OCI-LY7 (cell line): ENCODE results near the gene PPP4R1. TPM values are rescaled to one million over a fixed set of nuclear protein-coding genes. Genes with fewer than 3 reads are reported as not detected.
A peak's percentile ranks its signal among the peaks of the same experiment; 100 is the strongest.

Experiments
- BruUV-seq: library from RNA; stranded (reverse); fragments of 400-500 nt; replicated peaks from 2 replicates; lab custom pipeline; 2021; lab: Mats Ljungman, UMichigan
- CTCF ChIA-PET: fragments of 300-600 bp; sonication (Branson Sonifier 250); formaldehyde crosslinking; loops from one replicate; lab custom pipeline; 2022; ENCODE audit warnings: antibody characterized with exemption; ENCODE audit not compliant: unreplicated experiment; lab: Charles Lee
- POLR2A ChIA-PET: fragments of 300-600 bp; sonication (Branson Sonifier 250); formaldehyde crosslinking; loops from one replicate; lab custom pipeline; 2022; ENCODE audit warnings: antibody characterized with exemption; lab: Charles Lee
- DNase-seq: peaks from one replicate; pipeline ENCODE4 v3.0.0-alpha.2; 2015; ENCODE audit warnings: low spot score
- H2AFZ ChIP-seq: fragments of 200-600 bp; sonication (generic), shearing (Covaris generic); 2 replicates; pipeline ENCODE4 v1.6.1; 2014; ENCODE audit warnings: mild to moderate bottlenecking, antibody characterized with exemption, low read length, moderate library complexity
- H3K27ac ChIP-seq: fragments of 200-600 bp; sonication (generic); 2 replicates; pipeline ENCODE4 v1.5.1; 2014; ENCODE audit warnings: mixed run types, low read depth, mild to moderate bottlenecking, moderate library complexity, low read length, inconsistent platforms; ENCODE audit not compliant: poor library complexity, severe bottlenecking
- H3K36me3 ChIP-seq: fragments of 200-600 bp; sonication (generic); 2 replicates; pipeline ENCODE4 v1.6.1; 2014; ENCODE audit warnings: mild to moderate bottlenecking, antibody characterized with exemption, low read length, moderate library complexity, mixed read lengths; ENCODE audit not compliant: insufficient read depth
- H3K4me1 ChIP-seq: fragments of 200-600 bp; sonication (generic); 2 replicates; pipeline ENCODE4 v1.5.1; 2014; ENCODE audit warnings: mild to moderate bottlenecking, low read length; ENCODE audit not compliant: insufficient read depth, poor library complexity, severe bottlenecking
- H3K4me2 ChIP-seq: fragments of 200-600 bp; sonication (generic); 2 replicates; pipeline ENCODE4 v1.6.1; 2014; ENCODE audit warnings: mild to moderate bottlenecking, low read length
- H3K4me3 ChIP-seq: fragments of 200-600 bp; sonication (generic); 2 replicates; pipeline ENCODE4 v1.5.1; 2014; ENCODE audit warnings: mild to moderate bottlenecking, low read depth, low read length; ENCODE audit not compliant: poor library complexity, severe bottlenecking
- H3K79me2 ChIP-seq: fragments of 200-600 bp; sonication (generic); 2 replicates; pipeline ENCODE4 v1.6.1; 2016; ENCODE audit warnings: low read depth, mild to moderate bottlenecking, low read length, moderate library complexity, mixed read lengths; ENCODE audit not compliant: insufficient read depth
- H3K9me2 ChIP-seq: fragments of 200-600 bp; sonication (generic); 2 replicates; pipeline ENCODE4 v1.6.1; 2016; ENCODE audit warnings: mild to moderate bottlenecking, low read length, mixed read lengths; ENCODE audit not compliant: insufficient read depth
- H3K9me3 ChIP-seq: fragments of 200-600 bp; sonication (generic); 2 replicates; pipeline ENCODE4 v1.6.1; 2014; ENCODE audit warnings: mild to moderate bottlenecking, mixed run types, low read length, mixed read lengths
- H4K20me1 ChIP-seq: fragments of 200-600 bp; sonication (generic); 2 replicates; pipeline ENCODE4 v1.6.1; 2014; ENCODE audit warnings: mild to moderate bottlenecking, antibody characterized with exemption, low read length, moderate library complexity, mixed read lengths; ENCODE audit not compliant: insufficient read depth
- EZH2phosphoT487 ChIP-seq: fragments of 200-600 bp; sonication (generic); IDR thresholded peaks from 2 replicates; pipeline ENCODE4 v1.6.1; 2018; ENCODE audit warnings: low read depth, borderline replicate concordance, mild to moderate bottlenecking, mixed run types, antibody characterized with exemption, low read length, moderate library complexity, mixed read lengths
- intact Hi-C: fragments of 100-400 bp; cut with micrococcal nuclease; formaldehyde crosslinking; loops from one replicate; pipeline ENCODE4 v1.10.0; 2022; ENCODE audit not compliant: unreplicated experiment
- total RNA-seq, 2 experiments: library from RNA; depleted of rRNA in 1 of 2; stranded (reverse); fragments of >200 nt in 1 of 2; shearing (Covaris generic) in 1 of 2; gene quantifications; 2 replicates each; pipeline ENCODE4 v1.2.3, GENCODE V29; 2014 to 2022
- TF ChIP-seq, protein P1 (sequence below): fragments of 200-600 bp; sonication (generic); conservative IDR thresholded peaks from 2 replicates; pipeline ENCODE4 v1.5.1; 2014; ENCODE audit warnings: mild to moderate bottlenecking, antibody characterized with exemption, low read length, moderate library complexity, mixed read lengths

Gene PPP4R1
- total RNA-seq, 2 experiments from 2014 or later, result 64.9 to 72.4 TPM

DNA sequence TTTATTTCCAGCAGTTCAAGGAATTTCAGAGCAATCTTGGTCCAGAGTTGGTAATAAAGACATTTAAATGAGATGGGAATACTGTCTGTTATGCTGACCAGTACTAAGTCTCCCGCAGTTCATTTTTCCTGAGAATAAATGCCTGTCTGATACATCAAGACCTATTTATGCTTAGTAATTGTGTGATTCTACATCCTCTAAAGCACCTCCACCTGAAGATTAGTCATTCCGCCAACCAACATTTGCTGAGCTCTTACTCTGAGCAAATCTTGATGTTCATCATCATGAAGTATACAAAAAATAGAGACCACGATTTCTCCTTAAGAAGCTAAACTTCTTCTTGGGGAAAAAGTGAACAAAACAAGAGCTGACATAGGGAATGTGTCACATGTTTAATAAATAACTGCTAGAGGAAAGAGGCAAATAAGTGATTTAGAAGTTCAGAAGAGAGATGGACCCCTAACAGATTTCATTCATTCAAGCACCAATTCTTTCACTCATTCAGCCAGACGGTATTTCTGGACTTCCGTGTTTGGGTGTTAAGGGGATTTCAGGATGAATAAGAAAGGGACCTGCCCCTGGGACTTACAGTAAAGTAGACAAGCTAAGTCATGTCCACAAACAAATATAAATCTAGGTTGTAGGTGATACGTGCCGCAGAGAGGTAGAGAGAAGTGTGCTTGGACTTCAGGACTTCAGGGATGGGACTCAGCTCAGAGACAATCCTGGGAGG lies 34.2 kb upstream of the PPP4R1 start:
- intact Hi-C loops, result no loop called here
- Histone ChIP-seq H3K27ac (no peak overlapping the region), H3K36me3 (no peaks in the 10 kb centered on the region), H4K20me1 (no peaks in the 10 kb centered on the region), H3K79me2 (no peaks in the 10 kb centered on the region), H3K4me1 (no peaks in the 10 kb centered on the region), H3K4me3 (no peak overlapping the region), H3K9me2 (no peaks in the 10 kb centered on the region), H3K4me2 (no peak overlapping the region), H3K9me3 (no peaks in the 10 kb centered on the region), H2AFZ (0 out of 2 replicates have a peak overlapping the region, but pooled peaks have one; percentile 4)
- no peak for TF ChIP-seq EZH2phosphoT487
- TF ChIP-seq, protein P1, sequence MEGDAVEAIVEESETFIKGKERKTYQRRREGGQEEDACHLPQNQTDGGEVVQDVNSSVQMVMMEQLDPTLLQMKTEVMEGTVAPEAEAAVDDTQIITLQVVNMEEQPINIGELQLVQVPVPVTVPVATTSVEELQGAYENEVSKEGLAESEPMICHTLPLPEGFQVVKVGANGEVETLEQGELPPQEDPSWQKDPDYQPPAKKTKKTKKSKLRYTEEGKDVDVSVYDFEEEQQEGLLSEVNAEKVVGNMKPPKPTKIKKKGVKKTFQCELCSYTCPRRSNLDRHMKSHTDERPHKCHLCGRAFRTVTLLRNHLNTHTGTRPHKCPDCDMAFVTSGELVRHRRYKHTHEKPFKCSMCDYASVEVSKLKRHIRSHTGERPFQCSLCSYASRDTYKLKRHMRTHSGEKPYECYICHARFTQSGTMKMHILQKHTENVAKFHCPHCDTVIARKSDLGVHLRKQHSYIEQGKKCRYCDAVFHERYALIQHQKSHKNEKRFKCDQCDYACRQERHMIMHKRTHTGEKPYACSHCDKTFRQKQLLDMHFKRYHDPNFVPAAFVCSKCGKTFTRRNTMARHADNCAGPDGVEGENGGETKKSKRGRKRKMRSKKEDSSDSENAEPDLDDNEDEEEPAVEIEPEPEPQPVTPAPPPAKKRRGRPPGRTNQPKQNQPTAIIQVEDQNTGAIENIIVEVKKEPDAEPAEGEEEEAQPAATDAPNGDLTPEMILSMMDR, result no peak
- POLR2A ChIA-PET, result interaction anchor here (0.6 kb wide), 1 partner anchor 103 kb away, joined by 3 read pairs; no protein-coding TSS in a partner anchor
- no peak for DNase-seq
- CTCF ChIA-PET, result no interaction called here
- BruUV-seq, result no TSS peak

DNA sequence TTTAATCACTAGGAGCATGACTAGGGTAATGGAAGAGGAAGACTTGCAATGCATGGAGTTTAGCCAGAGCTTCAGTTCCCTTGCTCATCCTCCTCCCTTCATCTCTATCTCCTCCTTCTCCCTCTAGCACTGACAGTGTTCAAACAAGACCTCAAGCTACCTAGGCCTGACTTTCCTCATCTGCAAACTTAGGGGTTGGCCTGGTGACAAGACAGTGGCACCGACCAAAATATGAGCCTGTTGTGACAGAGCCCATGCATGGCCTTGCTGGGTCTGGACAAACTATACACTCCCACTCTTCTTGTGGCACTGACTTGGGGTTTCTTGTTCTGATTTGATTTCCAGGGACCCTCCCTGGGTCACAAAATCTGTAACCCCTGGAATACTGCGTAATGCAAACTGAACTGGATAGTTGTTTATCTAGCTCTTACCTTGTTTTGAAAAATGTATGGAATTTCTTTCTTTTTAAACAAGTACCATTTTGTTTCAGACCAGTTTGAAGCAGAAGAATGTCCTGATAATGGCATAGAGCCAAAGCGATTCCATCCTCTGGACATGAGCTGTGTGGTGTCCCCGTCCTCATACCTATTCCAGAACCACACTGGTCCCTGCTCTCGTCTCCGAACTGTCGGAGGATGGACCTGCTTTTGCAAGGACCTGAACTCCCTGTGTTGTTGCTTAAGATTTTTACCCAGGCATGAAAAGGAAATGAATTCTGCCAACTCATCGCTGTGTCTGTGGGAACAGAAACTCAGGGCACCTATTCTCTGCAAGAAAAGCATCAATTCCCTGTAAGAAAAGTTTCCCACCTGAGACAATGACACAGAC lies 33.4 kb upstream of the PPP4R1 start:
- no TSS peak for BruUV-seq
- ChIA-PET POLR2A (interaction anchor here (0.6 to 0.7 kb wide), 2 partner anchors 102 to 130 kb away, joined by 3 read pairs; no protein-coding TSS in a partner anchor), CTCF (no interaction called here)
- H3K4me1 ChIP-seq, result no peaks in the 10 kb centered on the region
- H3K79me2 ChIP-seq, result no peaks in the 10 kb centered on the region
- H2AFZ ChIP-seq, result no peak overlapping the region
- H3K4me2 ChIP-seq, result no peak overlapping the region
- intact Hi-C loops, result no loop called here
- no peak for TF ChIP-seq EZH2phosphoT487
- TF ChIP-seq, protein P1, result no peak
- no peak overlapping the region for H3K4me3 ChIP-seq
- no peak overlapping the region for H3K27ac ChIP-seq
- H3K36me3 ChIP-seq, result no peaks in the 10 kb centered on the region
- no peaks in the 10 kb centered on the region for H4K20me1 ChIP-seq
- no peaks in the 10 kb centered on the region for H3K9me3 ChIP-seq
- no peak for DNase-seq
- H3K9me2 ChIP-seq, result no peaks in the 10 kb centered on the region
